Subcutaneous abdominal adipose tissue (tissue), 5 donors: ENCODE measurements around the gene ACVR1.

Experiments
- H3K27ac ChIP-seq: one replicate; pipeline ENCODE4 v1.7.0; 2013; ENCODE audit warnings: low read depth, mild to moderate bottlenecking, inconsistent platforms, low read length, moderate library complexity
- H3K27me3 ChIP-seq, 5 donors: one replicate each; pipeline ENCODE4 v1.7.0; 2013; ENCODE audit warnings: low read length in 5 of 5, inconsistent platforms in 1 of 5; ENCODE audit not compliant: control insufficient read depth in 5 of 5, insufficient read depth in 4 of 5
- H3K36me3 ChIP-seq, 5 donors: one replicate each; pipeline ENCODE4 v1.7.0; 2013; ENCODE audit warnings: low read length in 5 of 5; ENCODE audit not compliant: control insufficient read depth in 5 of 5, insufficient read depth in 5 of 5
- H3K4me1 ChIP-seq, 5 donors: one replicate each; pipeline ENCODE4 v1.7.0; 2013; ENCODE audit warnings: low read length in 5 of 5, mild to moderate bottlenecking in 3 of 5, moderate library complexity in 1 of 5; ENCODE audit not compliant: control insufficient read depth in 5 of 5, insufficient read depth in 5 of 5
- H3K4me3 ChIP-seq, 5 donors: one replicate each; pipeline ENCODE4 v1.7.0; 2013; ENCODE audit warnings: low read length in 5 of 5, low read depth in 1 of 5
- H3K9ac ChIP-seq, 5 donors: one replicate each; pipeline ENCODE4 v1.7.0; 2013; ENCODE audit warnings: low read length in 5 of 5, mild to moderate bottlenecking in 4 of 5, moderate library complexity in 3 of 5
- H3K9me3 ChIP-seq, 5 donors: one replicate each; pipeline ENCODE4 v1.7.0; 2013; ENCODE audit warnings: low read length in 5 of 5; ENCODE audit not compliant: control insufficient read depth in 5 of 5
- donor health status: healthy.
- donor health status: healthy.
- donor health status: healthy.
- donor health status: healthy.
- donor health status: healthy.

ACVR1 gene

DNA sequence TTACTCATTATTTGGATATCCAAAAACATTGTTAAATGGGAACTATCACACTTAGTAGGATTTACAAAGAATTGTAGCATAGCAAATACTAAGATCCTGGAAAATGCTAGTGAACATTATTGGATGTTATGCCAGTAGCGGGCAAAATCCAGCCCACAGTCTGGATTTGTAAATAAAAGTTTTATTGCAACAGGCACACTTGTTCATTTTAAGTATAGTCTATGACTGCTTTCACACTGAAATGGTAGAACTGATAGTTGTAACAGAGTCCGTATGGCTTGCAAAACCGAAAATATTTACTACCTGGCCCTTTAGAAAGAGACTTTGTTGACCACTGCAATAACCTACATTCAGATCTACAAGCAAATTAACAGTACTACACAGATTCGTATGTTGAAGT, 53.6 kb downstream of the ACVR1 start:
- Histone ChIP-seq H3K36me3 (peaks cover 0 to 16% (median 8%) of the 10 kb centered on the region in 5 donors), H3K4me1 (peaks cover 0 to 26% (median 4%) of the 10 kb centered on the region in 5 donors), H3K9ac (no peak overlapping the region), H3K27me3 (no peaks in the 10 kb centered on the region), H3K27ac (peak overlapping the region; percentile 51), H3K9me3 (no peaks in the 10 kb centered on the region), H3K4me3 (no peak overlapping the region)

DNA sequence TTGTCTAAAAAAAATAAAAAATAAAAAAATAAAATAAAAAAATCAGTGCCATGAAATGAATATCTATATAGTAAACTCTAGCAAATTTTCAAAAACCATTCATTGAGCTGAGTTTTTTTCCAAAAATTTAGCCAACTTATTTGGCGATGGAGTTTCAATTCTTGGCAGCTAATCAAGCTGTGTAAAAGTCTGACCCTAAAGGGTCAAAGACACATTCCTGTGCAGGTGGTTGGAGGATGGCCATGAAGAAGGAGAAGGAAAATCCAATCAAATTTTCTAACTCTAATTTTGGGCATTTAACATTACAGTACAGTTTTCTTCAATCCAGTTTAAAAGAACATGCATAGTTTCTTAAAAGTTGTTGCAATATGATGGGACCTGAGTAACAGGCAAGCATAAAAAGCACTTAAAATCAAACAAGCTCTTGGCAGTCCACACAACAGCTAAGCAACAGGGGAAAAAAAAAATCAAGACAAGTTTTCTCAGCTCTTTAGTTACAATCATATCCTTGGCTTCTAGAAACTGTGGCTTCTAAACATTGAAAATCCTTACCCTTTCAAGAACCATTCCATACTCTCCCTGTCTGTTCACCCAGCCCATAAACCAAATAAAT, 54.5 kb downstream of the ACVR1 start:
- no peak overlapping the region for H3K9ac ChIP-seq
- no peak overlapping the region for H3K4me3 ChIP-seq
- H3K4me1 ChIP-seq: peaks cover 0 to 26% (median 4%) of the 10 kb centered on the region in 5 donors
- peak overlapping the region; percentile 51 for H3K27ac ChIP-seq
- H3K9me3 ChIP-seq: no peaks in the 10 kb centered on the region
- no peaks in the 10 kb centered on the region for H3K27me3 ChIP-seq
- peaks cover 4 to 25% (median 16%) of the 10 kb centered on the region in 5 donors for H3K36me3 ChIP-seq

DNA sequence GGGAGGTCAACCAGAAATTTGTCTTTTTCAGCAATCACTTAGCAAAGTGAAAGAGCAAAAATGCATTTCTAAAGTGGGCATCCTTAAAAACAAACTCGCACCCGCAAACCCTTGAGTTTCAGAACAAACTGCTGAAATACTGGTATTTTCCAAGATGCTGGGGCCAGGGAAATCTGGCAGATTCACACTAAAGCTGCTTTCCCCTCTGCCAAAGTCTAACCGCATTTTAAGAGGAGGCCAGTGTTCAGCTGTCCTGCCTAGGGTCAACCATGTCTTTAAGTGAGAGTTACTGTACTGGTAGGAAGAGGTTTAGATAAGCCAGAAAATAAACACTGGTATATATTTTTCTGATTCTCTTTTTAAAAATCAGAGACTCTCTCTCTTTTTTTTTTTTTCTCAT, 55.9 kb downstream of the ACVR1 start:
- peak overlapping the region; percentile 65 for H3K27ac ChIP-seq
- peak overlapping the region in 1 of 5 donors; percentile 44 for H3K4me3 ChIP-seq
- H3K9ac ChIP-seq: no peak overlapping the region
- H3K36me3 ChIP-seq: peaks cover 4 to 21% (median 17%) of the 10 kb centered on the region in 5 donors
- H3K4me1 ChIP-seq: peaks cover 0 to 20% (median 4%) of the 10 kb centered on the region in 5 donors
- H3K27me3 ChIP-seq: no peaks in the 10 kb centered on the region
- H3K9me3 ChIP-seq: no peaks in the 10 kb centered on the region

DNA sequence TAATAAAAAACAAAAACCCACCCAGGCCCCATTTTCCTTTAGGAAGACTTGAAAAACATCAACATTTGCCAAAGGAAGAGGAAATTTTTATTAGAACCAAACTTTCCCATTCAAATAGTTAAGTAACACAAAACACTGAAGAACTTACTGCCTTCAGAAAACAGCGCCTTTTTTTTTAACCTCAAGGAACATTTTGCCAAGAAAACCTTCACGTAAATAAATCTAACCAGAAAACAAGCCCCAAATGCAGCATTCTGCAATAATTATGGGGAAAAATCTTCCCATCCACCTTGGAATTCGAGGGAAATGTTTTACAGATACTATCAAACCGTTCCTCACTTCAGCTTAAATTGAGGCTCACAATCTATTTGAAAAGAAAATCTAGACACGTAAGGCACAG, 56.4 kb downstream of the ACVR1 start:
- Histone ChIP-seq H3K9me3 (no peaks in the 10 kb centered on the region), H3K27me3 (no peaks in the 10 kb centered on the region), H3K36me3 (peaks cover 4 to 22% (median 17%) of the 10 kb centered on the region in 5 donors), H3K27ac (peak overlapping the region; percentile 65), H3K9ac (peak overlapping the region in 1 of 5 donors; percentile 41), H3K4me3 (peak overlapping the region in 1 of 5 donors; percentile 44), H3K4me1 (peaks cover 0 to 20% (median 4%) of the 10 kb centered on the region in 5 donors)

DNA sequence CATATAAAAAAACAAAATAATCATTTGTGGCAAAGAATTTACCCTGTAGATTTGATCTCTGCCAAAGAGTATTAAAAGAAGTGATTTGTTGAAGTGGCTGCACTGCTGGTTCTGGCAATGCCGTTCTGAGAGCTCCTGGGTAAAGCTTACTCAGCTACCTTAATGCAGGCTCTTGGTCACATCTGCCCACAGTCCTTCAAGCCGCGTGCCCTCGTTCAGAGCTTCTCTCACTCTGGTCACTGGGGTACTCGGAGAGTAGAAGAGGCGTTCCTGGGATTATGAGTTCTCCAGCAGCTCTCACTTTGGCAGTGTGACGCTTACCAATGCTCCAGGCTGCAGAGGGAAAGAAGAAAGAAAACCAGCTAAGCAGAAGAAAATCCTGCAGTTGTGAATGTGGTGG, 57.9 kb downstream of the ACVR1 start:
- no peaks in the 10 kb centered on the region for H3K9me3 ChIP-seq
- no peak overlapping the region for H3K4me3 ChIP-seq
- no peak overlapping the region for H3K9ac ChIP-seq
- H3K36me3 ChIP-seq: peaks cover 11 to 22% (median 14%) of the 10 kb centered on the region in 5 donors
- H3K4me1 ChIP-seq: peaks cover 0 to 20% (median 4%) of the 10 kb centered on the region in 5 donors
- H3K27ac ChIP-seq: no peak overlapping the region
- H3K27me3 ChIP-seq: no peaks in the 10 kb centered on the region

DNA sequence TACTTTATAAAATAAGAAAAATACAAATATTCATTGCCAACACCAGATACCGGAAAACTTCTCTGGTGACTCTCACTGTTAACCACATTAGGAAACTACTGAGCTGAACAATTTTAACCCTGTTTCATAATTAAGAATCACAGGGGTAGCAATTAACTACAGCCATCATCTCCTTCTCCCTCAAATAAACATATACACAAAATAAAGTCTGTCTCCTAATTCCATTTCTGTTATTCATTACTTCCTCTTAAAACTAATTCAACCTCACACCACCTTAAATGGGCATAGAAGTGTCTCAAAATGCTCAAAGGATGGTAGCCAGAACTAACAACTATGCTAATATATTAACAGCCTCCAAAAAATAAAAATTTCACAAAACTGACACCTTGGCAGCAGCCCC, 60.7 kb downstream of the ACVR1 start:
- Histone ChIP-seq H3K4me1 (peaks cover 0 to 11% (median 4%) of the 10 kb centered on the region in 5 donors), H3K9me3 (no peaks in the 10 kb centered on the region), H3K27ac (no peak overlapping the region), H3K36me3 (peaks cover 12 to 24% (median 15%) of the 10 kb centered on the region in 5 donors), H3K27me3 (no peaks in the 10 kb centered on the region), H3K9ac (no peak overlapping the region), H3K4me3 (no peak overlapping the region)

DNA sequence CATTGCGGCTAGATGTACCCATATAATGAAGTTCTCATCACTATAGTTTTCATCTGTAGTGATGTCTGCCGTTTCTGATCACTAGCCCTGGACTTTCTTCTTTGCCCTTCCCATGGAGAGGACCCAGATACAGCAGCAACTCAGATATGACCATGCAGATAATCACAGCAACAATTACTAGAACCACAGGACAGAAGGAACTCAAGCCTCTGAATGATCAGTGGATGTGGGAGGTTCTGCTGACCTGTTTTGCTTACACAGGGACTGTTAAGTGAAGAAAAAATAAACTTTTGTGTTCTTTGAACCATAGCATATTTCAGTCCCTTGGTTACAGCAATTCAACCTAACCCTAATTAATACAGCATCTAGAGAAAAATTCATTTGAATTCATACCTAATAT, 62.7 kb downstream of the ACVR1 start:
- no peak overlapping the region for H3K27ac ChIP-seq
- no peaks in the 10 kb centered on the region for H3K9me3 ChIP-seq
- no peak overlapping the region for H3K9ac ChIP-seq
- H3K4me1 ChIP-seq: peaks cover 0 to 11% (median 1%) of the 10 kb centered on the region in 5 donors
- H3K4me3 ChIP-seq: no peak overlapping the region
- H3K27me3 ChIP-seq: no peaks in the 10 kb centered on the region
- H3K36me3 ChIP-seq: peaks cover 12 to 23% (median 14%) of the 10 kb centered on the region in 5 donors

DNA sequence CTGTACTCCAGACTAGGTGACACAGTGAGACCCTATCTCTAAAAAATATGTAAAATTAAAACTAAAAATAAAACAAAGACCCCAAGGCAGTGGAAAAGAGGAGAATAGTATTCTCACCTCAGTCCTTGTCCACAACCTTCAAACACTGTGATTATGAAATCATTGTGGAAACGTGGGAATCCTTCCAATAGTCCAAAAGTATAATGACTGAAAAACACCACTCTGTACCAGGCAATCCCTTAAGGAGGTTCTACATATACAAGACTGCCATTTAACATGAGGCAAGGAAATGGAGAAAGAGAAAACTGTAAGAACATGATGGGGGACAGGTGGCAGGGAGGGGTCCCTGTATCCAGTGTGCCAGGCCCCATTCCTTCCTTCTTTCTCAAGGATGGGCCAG, 66.1 kb downstream of the ACVR1 start:
- Histone ChIP-seq H3K4me3 (no peak overlapping the region), H3K9me3 (no peaks in the 10 kb centered on the region), H3K9ac (no peak overlapping the region), H3K36me3 (peaks cover 0 to 8% (median 3%) of the 10 kb centered on the region in 5 donors), H3K27me3 (no peaks in the 10 kb centered on the region), H3K4me1 (peaks cover 0 to 15% (median 4%) of the 10 kb centered on the region in 5 donors), H3K27ac (no peak overlapping the region)

DNA sequence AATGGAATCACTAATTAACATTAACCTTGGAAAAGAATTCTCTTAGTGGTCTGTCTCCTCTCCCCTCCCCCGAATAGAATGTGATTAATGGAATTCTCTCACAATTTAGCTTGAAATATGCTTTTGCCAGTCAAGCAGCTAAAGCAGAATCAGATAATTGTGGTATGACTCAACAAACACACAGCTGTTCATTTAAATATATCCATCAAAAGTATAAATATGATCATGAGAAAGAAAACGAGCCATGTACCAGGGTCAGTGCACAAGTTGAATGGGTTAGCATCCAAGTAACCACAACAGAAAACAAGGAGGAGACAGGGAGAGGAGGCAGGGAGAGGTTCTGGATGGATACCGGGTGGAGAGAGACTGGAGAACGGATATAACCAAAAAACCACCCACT, 66.9 kb downstream of the ACVR1 start:
- peaks cover 0 to 8% (median 2%) of the 10 kb centered on the region in 5 donors for H3K36me3 ChIP-seq
- H3K27ac ChIP-seq: no peak overlapping the region
- H3K9ac ChIP-seq: no peak overlapping the region

DNA sequence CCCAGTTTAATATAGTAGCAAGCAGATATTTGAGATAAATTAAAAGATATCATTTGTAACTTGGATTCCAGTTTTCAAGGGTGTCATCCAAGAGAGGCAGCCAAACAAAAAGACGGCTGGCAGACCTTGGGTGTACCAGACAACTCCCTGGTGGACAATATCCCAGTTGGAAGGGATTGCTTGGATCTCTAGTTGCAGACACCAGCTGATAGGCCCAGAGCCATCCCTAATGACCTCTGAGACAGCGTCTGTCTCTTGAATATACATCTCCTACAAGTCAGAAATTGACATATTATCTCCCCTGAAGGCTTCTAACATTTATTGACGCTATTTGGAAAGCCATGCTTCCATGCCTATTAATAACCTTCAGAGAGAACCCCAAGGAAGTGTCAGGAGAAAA, 67.7 kb downstream of the ACVR1 start:
- H3K9ac ChIP-seq: no peak overlapping the region
- H3K4me3 ChIP-seq: no peak overlapping the region
- no peaks in the 10 kb centered on the region for H3K9me3 ChIP-seq
- H3K4me1 ChIP-seq: peaks cover 0 to 15% (median 4%) of the 10 kb centered on the region in 5 donors
- H3K27me3 ChIP-seq: no peaks in the 10 kb centered on the region
- peaks cover 0 to 3% (median 2%) of the 10 kb centered on the region in 5 donors for H3K36me3 ChIP-seq
- no peak overlapping the region for H3K27ac ChIP-seq

More for the DNA sequence above, 66.9 kb downstream of the ACVR1 start:
- Histone ChIP-seq H3K27me3 (no peaks in the 10 kb centered on the region), H3K4me3 (no peak overlapping the region), H3K4me1 (peaks cover 0 to 15% (median 4%) of the 10 kb centered on the region in 5 donors), H3K9me3 (no peaks in the 10 kb centered on the region)
